Measurements from ENCODE around the gene STK24.

DNA sequence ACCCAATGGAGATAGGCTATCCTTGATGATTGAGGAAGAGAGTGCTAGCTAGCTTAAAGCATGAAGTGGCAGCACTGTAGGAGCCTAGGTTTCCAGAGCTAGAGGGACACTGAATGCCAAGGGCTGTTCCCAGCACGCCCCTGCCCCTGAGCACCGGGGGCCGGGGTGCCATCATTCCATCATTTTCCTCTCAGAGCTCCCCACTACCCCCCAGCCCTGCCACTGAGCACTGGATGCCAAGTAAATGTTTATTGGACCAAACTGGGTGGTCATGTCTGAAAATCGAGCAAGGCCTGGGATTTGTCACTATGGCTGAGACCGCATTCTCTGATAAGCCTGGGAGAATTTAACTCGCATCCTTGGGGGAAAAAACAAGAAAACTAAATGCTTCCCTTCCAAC, 142.8 kb downstream of the STK24 start:
- TF ChIP-seq ARNTL (CRISPR knock-in tag; IDR thresholded peaks at IDR 0.05; ENCODE audit: borderline replicate concordance, low read depth) (no peak), TOX (CRISPR knock-in tag; IDR thresholded peaks at IDR 0.05; ENCODE audit: borderline replicate concordance) (no peak)
- TF ChIP-seq, protein P1, sequence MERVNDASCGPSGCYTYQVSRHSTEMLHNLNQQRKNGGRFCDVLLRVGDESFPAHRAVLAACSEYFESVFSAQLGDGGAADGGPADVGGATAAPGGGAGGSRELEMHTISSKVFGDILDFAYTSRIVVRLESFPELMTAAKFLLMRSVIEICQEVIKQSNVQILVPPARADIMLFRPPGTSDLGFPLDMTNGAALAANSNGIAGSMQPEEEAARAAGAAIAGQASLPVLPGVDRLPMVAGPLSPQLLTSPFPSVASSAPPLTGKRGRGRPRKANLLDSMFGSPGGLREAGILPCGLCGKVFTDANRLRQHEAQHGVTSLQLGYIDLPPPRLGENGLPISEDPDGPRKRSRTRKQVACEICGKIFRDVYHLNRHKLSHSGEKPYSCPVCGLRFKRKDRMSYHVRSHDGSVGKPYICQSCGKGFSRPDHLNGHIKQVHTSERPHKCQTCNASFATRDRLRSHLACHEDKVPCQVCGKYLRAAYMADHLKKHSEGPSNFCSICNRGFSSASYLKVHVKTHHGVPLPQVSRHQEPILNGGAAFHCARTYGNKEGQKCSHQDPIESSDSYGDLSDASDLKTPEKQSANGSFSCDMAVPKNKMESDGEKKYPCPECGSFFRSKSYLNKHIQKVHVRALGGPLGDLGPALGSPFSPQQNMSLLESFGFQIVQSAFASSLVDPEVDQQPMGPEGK (CRISPR knock-in tag; IDR thresholded peaks at IDR 0.05; ENCODE audit: borderline replicate concordance): no peak
